H1 (cell line): Measurements from ENCODE around the gene TOP2B. TPM values are rescaled to one million over a fixed set of nuclear protein-coding genes. Genes with fewer than 3 reads are reported as not detected.
A peak's percentile ranks its signal among the peaks of the same experiment; 100 is the strongest.

Source experiments
- CTCF ChIA-PET: fragments of 300-600 bp; sonication (Branson Sonifier 250); formaldehyde crosslinking; loops from one replicate; lab custom pipeline; 2021; ENCODE audit not compliant: partially characterized antibody; lab: Charles Lee
- POLR2A ChIA-PET: fragments of 300-600 bp; sonication (Branson Sonifier 250); formaldehyde crosslinking; loops from one replicate; lab custom pipeline; 2021; ENCODE audit warnings: inconsistent platforms; ENCODE audit not compliant: partially characterized antibody; lab: Charles Lee
- DNase-seq, 2 experiments: peaks; one replicate each; pipeline versions ENCODE4 v3.0.0 to v3.0.0-alpha.2; 2010 to 2022; ENCODE audit warnings: low spot score in 2 of 2, low read depth in 1 of 2, mixed read lengths in 1 of 2
- FAIRE-seq: peaks from 2 replicates; lab custom pipeline; 2011; peaks lifted over from hg19 to GRCh38; lab: Jason Lieb, UNC
- H2AFZ ChIP-seq: 2 replicates; pipeline ENCODE4 v1.8.1; 2012; ENCODE audit warnings: low read length, inconsistent platforms
- H2AK5ac ChIP-seq: 2 replicates; pipeline ENCODE4 v1.6.1; 2013; ENCODE audit warnings: low read depth, low read length
- H2BK120ac ChIP-seq: replicated peaks from 2 replicates; pipeline ENCODE3; 2013; ENCODE audit warnings: low read depth, low read length, inconsistent platforms
- H2BK12ac ChIP-seq: 2 replicates; pipeline ENCODE4 v1.6.1; 2013; ENCODE audit warnings: low read depth, low read length
- H2BK15ac ChIP-seq: 2 replicates; pipeline ENCODE4 v1.6.1; 2013; ENCODE audit warnings: low read length
- H2BK20ac ChIP-seq: 2 replicates; pipeline ENCODE4 v1.6.1; 2013; ENCODE audit warnings: low read length
- H2BK5ac ChIP-seq: 2 replicates; pipeline ENCODE4 v1.6.1; 2013; ENCODE audit warnings: low read depth, low read length
- H3K14ac ChIP-seq: 2 replicates; pipeline ENCODE4 v1.6.1; 2013; ENCODE audit warnings: inconsistent platforms; ENCODE audit not compliant: insufficient read length
- H3K18ac ChIP-seq: 2 replicates; pipeline ENCODE4 v1.6.1; 2013; ENCODE audit warnings: low read length; ENCODE audit errors: extremely low read depth
- H3K23ac ChIP-seq: 2 replicates; pipeline ENCODE4 v1.6.1; 2013; ENCODE audit warnings: inconsistent platforms; ENCODE audit not compliant: insufficient read length
- H3K23me2 ChIP-seq: 2 replicates; pipeline ENCODE4 v1.6.1; 2013; ENCODE audit warnings: low read depth, low read length
- H3K27ac ChIP-seq: 2 replicates; pipeline ENCODE4 v1.6.1; 2011; ENCODE audit warnings: low read depth, low read length, inconsistent platforms
- H3K27me3 ChIP-seq, 4 experiments: replicated peaks in 1 of 4; 1 replicate in 1 of 4; 2 replicates in 3 of 4; pipeline versions ENCODE4 v1.6.1 to v1.8.1; 2011 to 2013; ENCODE audit warnings: low read length in 3 of 4, mild to moderate bottlenecking in 3 of 4, inconsistent platforms in 2 of 4, mixed read lengths in 2 of 4, moderate library complexity in 1 of 4; ENCODE audit not compliant: control insufficient read depth in 3 of 4, insufficient read depth in 3 of 4; ENCODE audit errors: extremely low read depth in 1 of 4
- H3K36me3 ChIP-seq, 4 experiments: 2 replicates each; pipeline versions ENCODE4 v1.6.1 to v1.8.1; 2011 to 2013; ENCODE audit warnings: mild to moderate bottlenecking in 4 of 4, low read length in 3 of 4, moderate library complexity in 2 of 4, control low read depth in 1 of 4, inconsistent platforms in 1 of 4; ENCODE audit not compliant: insufficient read depth in 4 of 4, control insufficient read depth in 2 of 4
- H3K4ac ChIP-seq: replicated peaks from 2 replicates; pipeline ENCODE3; 2013; ENCODE audit warnings: low read length, low read depth, mixed read lengths, inconsistent platforms; ENCODE audit not compliant: insufficient read length
- H3K4me1 ChIP-seq, 4 experiments: replicated peaks in 1 of 4; 1 replicate in 1 of 4; 2 replicates in 3 of 4; pipeline versions ENCODE4 v1.6.1 to v1.8.1; 2011 to 2013; ENCODE audit warnings: low read length in 3 of 4, inconsistent platforms in 2 of 4, mixed read lengths in 1 of 4; ENCODE audit not compliant: insufficient read depth in 4 of 4, control insufficient read depth in 3 of 4
- H3K4me2 ChIP-seq, 2 experiments: 2 replicates each; pipeline versions ENCODE4 v1.6.1 to v1.8.1; 2011 to 2013; ENCODE audit warnings: low read depth in 2 of 2, low read length in 2 of 2, control low read depth in 1 of 2, inconsistent platforms in 1 of 2, mild to moderate bottlenecking in 1 of 2; ENCODE audit not compliant: insufficient read depth in 1 of 2
- H3K4me3 ChIP-seq, 4 experiments: fragments of 200-600, 300-600 bp in 1 of 4; sonication (generic), shearing (Covaris generic), sonication (Bioruptor Twin) in 1 of 4; 2 replicates each; pipeline versions ENCODE4 v1.5.1 to v1.8.1; 2011 to 2016; ENCODE audit warnings: low read length in 4 of 4, low read depth in 3 of 4, control low read depth in 2 of 4, inconsistent platforms in 2 of 4, mild to moderate bottlenecking in 2 of 4, mixed read lengths in 1 of 4, moderate library complexity in 1 of 4; ENCODE audit not compliant: insufficient read depth in 2 of 4; ENCODE audit errors: extremely low read depth in 1 of 4
- H3K56ac ChIP-seq: replicated peaks from 2 replicates; pipeline ENCODE3; 2013; ENCODE audit warnings: low read depth, mild to moderate bottlenecking, mixed read lengths, low read length, inconsistent platforms; ENCODE audit not compliant: insufficient read length
- H3K79me1 ChIP-seq: 2 replicates; pipeline ENCODE4 v1.6.1; 2013; ENCODE audit warnings: low read depth, low read length, control low read depth
- H3K79me2 ChIP-seq, 2 experiments: 2 replicates each; pipeline versions ENCODE4 v1.6.1 to v1.8.1; 2012 to 2013; ENCODE audit warnings: low read length in 2 of 2, mild to moderate bottlenecking in 2 of 2, inconsistent platforms in 1 of 2; ENCODE audit not compliant: insufficient read depth in 2 of 2, control insufficient read depth in 1 of 2
- H3K9ac ChIP-seq, 4 experiments: replicated peaks in 1 of 4; 1 replicate in 1 of 4; 2 replicates in 3 of 4; pipeline versions ENCODE4 v1.6.1 to v1.8.1; 2011 to 2013; ENCODE audit warnings: low read depth in 3 of 4, low read length in 3 of 4, control low read depth in 2 of 4, mild to moderate bottlenecking in 2 of 4, moderate library complexity in 2 of 4, inconsistent platforms in 1 of 4; ENCODE audit errors: extremely low read depth in 1 of 4
- H3K9me3 ChIP-seq, 2 experiments: 2 replicates each; pipeline versions ENCODE4 v1.6.1 to v1.8.1; 2012 to 2013; ENCODE audit warnings: mild to moderate bottlenecking in 2 of 2, moderate library complexity in 2 of 2, control low read depth in 1 of 2, inconsistent platforms in 1 of 2, low read depth in 1 of 2, low read length in 1 of 2, mixed read lengths in 1 of 2; ENCODE audit not compliant: insufficient read depth in 2 of 2
- H4K20me1 ChIP-seq, 2 experiments: replicated peaks in 1 of 2; 2 replicates each; pipeline versions ENCODE3 to v1.8.1; 2011 to 2013; ENCODE audit warnings: inconsistent platforms in 2 of 2, low read length in 2 of 2, mild to moderate bottlenecking in 1 of 2; ENCODE audit not compliant: insufficient read depth in 2 of 2, control insufficient read depth in 1 of 2
- H4K5ac ChIP-seq: 2 replicates; pipeline ENCODE4 v1.6.1; 2013; ENCODE audit warnings: low read length, low read depth, mixed read lengths, inconsistent platforms; ENCODE audit not compliant: insufficient read length
- H4K8ac ChIP-seq: 2 replicates; pipeline ENCODE4 v1.8.0; 2013; ENCODE audit warnings: mild to moderate bottlenecking, moderate library complexity, low read length, inconsistent platforms; ENCODE audit not compliant: insufficient read depth; ENCODE audit errors: extremely low read depth
- H4K91ac ChIP-seq: replicated peaks from 2 replicates; pipeline ENCODE3; 2013; ENCODE audit warnings: low read length, mixed read lengths, inconsistent platforms; ENCODE audit not compliant: insufficient read length
- GTF2F1 ChIP-seq: IDR thresholded peaks from 2 replicates; pipeline ENCODE4 v1.6.1; 2012; ENCODE audit warnings: low read depth, low read length, improper control_type of control experiment, borderline replicate concordance
- KDM1A ChIP-seq: fragments of 200-600, 300-600 bp; sonication (generic); IDR thresholded peaks from 2 replicates; pipeline ENCODE4 v1.7.1; 2016; ENCODE audit warnings: mild to moderate bottlenecking, low read length, borderline replicate concordance
- WGBS, 2 experiments: shearing (Covaris generic) in 1 of 2; methylation state at CpG; one replicate each; pipeline versions ENCODE4 v1.1.6 to v1.1.7; 2013 to 2015; ENCODE audit warnings: low lambda C conversion rate in 2 of 2, mixed read lengths in 2 of 2, inconsistent platforms in 1 of 2, low coverage in 1 of 2, missing lambda C conversion rate in 1 of 2; ENCODE audit not compliant: insufficient replicate concordance in 2 of 2, insufficient coverage in 1 of 2, insufficient read length in 1 of 2; ENCODE audit errors: extremely low coverage in 1 of 2, missing lambda C conversion rate in 1 of 2; 5-methylcytosine and 5-hydroxymethylcytosine counted together
- polyA plus RNA-seq, 7 experiments: library from polyadenylated mRNA; depleted of rRNA in 3 of 7; stranded (reverse) in 5 of 7; unstranded in 2 of 7; fragments of >200 nt in 5 of 7; fragments of 200-250 nt in 2 of 7; gene quantifications; 1 replicate in 5 of 7; 2 replicates in 1 of 7; 4 replicates in 1 of 7; pipeline versions ENCODE4 v1.2.1 to v1.2.3, GENCODE V29; 2011 to 2013; ENCODE audit warnings: missing spikeins in 2 of 7, mixed read lengths in 2 of 7
- total RNA-seq: library from RNA; stranded (reverse); fragmentation: NEBNext Ultra II Directional; extraction: Animal tissue kit (Norgen Biotek cat#: 25700); gene quantifications from 2 replicates; pipeline ENCODE4 v1.2.1, GENCODE V29; 2021

TOP2B gene
- total and polyA plus RNA-seq, 2 of the 8 experiments (the other 6 are each of a cell fraction or from before 2014, with no cell fraction given), result 34.9 to 206 TPM

GRCh38 chr3:25693238-25693637 lies 28.5 kb upstream of the TOP2B start:
- Histone ChIP-seq H3K9ac (no peak overlapping the region), H3K23ac (no peak overlapping the region), H3K23me2 (no peaks in the 10 kb centered on the region), H3K79me2 (no peaks in the 10 kb centered on the region), H3K4me3 (no peak overlapping the region), H2AK5ac (no peak overlapping the region), H2BK12ac (no peak overlapping the region), H3K4me2 (no peak overlapping the region), H3K27me3 (no peaks in the 10 kb centered on the region), H2BK120ac (no peak overlapping the region), H3K56ac (no peak overlapping the region), H2BK15ac (no peak overlapping the region), H4K20me1 (no peaks in the 10 kb centered on the region), H2BK20ac (no peak overlapping the region), H3K36me3 (no peaks in the 10 kb centered on the region), H3K9me3 (no peaks in the 10 kb centered on the region), H3K14ac (no peak overlapping the region), H3K27ac (no peak overlapping the region), H4K91ac (no peak overlapping the region), H4K8ac (no peak overlapping the region), H4K5ac (no peak overlapping the region), H3K18ac (no peak overlapping the region), H3K4ac (no peak overlapping the region), H3K79me1 (no peaks in the 10 kb centered on the region), H3K4me1 (no peaks in the 10 kb centered on the region)
- WGBS, 2 experiments, result 59% methylated on average over 3 of the region's 3 CpGs; no CpG with 5 or more reads in 1 of the 2 experiments
- DNase-seq, result no peak
- POLR2A ChIA-PET, result no interaction called here
- CTCF ChIA-PET, result no interaction called here
- TF ChIP-seq GTF2F1 (no peak), KDM1A (0 out of 2 replicates have a peak, but pooled peaks have one; percentile 37)
- TF ChIP-seq, all 59 proteins: peak for 1
- H2AFZ ChIP-seq, result no peak overlapping the region
- no peak overlapping the region for H2BK5ac ChIP-seq
- no peak for FAIRE-seq
